ENCODE results near the gene VWA8.
A peak's percentile ranks its signal among the peaks of the same experiment; 100 is the strongest.
"Not testable (repeated sequence)": the region's sequence is repeated elsewhere in the genome, so short reads cannot be mapped to it uniquely, and the experiment has no call there.

Gene VWA8

GRCh38 chr13:41675306-41675705 is 285.6 kb downstream of the VWA8 start:
- no peak for DNase-seq

- DNase-seq = no peak
Observed at GRCh38 chr13:41674246-41674645, 286.7 kb downstream of the VWA8 start.

GRCh38 chr13:41673640-41674039 is 287.3 kb downstream of the VWA8 start:
- DNase-seq = no peak

- DNase-seq = no peak
Observed at GRCh38 chr13:41670873-41671443, 290.0 kb downstream of the VWA8 start.

- DNase-seq = peak; percentile 62
Observed at GRCh38 chr13:41668130-41668757, 292.7 kb downstream of the VWA8 start.

- DNase-seq = no peak
Observed at GRCh38 chr13:41666644-41667043, 294.3 kb downstream of the VWA8 start.

- no peak for DNase-seq
Observed at GRCh38 chr13:41660411-41660810, 300.5 kb downstream of the VWA8 start.

- DNase-seq = no peak
Observed at GRCh38 chr13:41658057-41658661, 302.8 kb downstream of the VWA8 start.

- no peak for DNase-seq
Observed at GRCh38 chr13:41655997-41656396, 304.9 kb downstream of the VWA8 start.

- DNase-seq = no peak
Observed at GRCh38 chr13:41654796-41655195, 306.1 kb downstream of the VWA8 start.

GRCh38 chr13:41652735-41653361 is 308.1 kb downstream of the VWA8 start:
- peak; percentile 66 for DNase-seq

- no peak for DNase-seq
Observed at GRCh38 chr13:41651413-41652058, 309.4 kb downstream of the VWA8 start.

- no peak for DNase-seq
Observed at GRCh38 chr13:41650706-41651105, 310.2 kb downstream of the VWA8 start.

GRCh38 chr13:41649659-41650058 is 311.2 kb downstream of the VWA8 start:
- DNase-seq = no peak

GRCh38 chr13:41648314-41648935 is 312.5 kb downstream of the VWA8 start:
- no peak for DNase-seq

GRCh38 chr13:41647699-41648313 is 313.1 kb downstream of the VWA8 start:
- not testable (repeated sequence) for DNase-seq

- no peak for DNase-seq
Observed at GRCh38 chr13:41645331-41645730, 315.6 kb downstream of the VWA8 start.

- DNase-seq = no peak
Observed at GRCh38 chr13:41644742-41645141, 316.2 kb downstream of the VWA8 start.

GRCh38 chr13:41643507-41643906 is 317.4 kb downstream of the VWA8 start:
- DNase-seq = no peak

- no peak for DNase-seq
Observed at GRCh38 chr13:41641961-41642360, 318.9 kb downstream of the VWA8 start.

GRCh38 chr13:41641429-41641828 is 319.5 kb downstream of the VWA8 start:
- no peak for DNase-seq

GRCh38 chr13:41639955-41640780 is 320.7 kb downstream of the VWA8 start:
- DNase-seq = no peak

Measured in CD4-positive, alpha-beta T cell treated with Interleukin-4 for 4 hours (primary cell).